ENCODE results near the gene ZNF366.
"Not testable (repeated sequence)": the region's sequence is repeated elsewhere in the genome, so short reads cannot be mapped to it uniquely, and the experiment has no call there.

Gene ZNF366

DNA sequence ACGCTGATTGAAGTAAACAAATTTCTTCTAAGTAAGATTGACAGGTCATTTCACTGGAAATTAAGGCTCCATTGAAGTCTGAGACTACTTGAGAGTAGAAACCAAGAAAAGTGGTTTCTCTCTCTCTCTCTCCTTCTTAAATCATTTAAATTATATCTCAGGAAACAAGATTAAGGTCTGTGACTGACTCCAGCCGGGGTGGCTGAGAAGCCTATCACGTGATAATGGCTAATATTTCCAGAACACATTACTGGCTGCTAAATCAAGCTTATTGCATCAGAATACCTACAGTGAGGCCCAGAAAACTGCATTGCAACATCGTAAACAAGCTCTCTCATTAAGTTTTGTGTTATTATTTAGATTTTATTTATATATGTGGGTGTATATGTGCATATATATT, 98.6 kb downstream of the ZNF366 start:
- TF ChIP-seq, protein P1, sequence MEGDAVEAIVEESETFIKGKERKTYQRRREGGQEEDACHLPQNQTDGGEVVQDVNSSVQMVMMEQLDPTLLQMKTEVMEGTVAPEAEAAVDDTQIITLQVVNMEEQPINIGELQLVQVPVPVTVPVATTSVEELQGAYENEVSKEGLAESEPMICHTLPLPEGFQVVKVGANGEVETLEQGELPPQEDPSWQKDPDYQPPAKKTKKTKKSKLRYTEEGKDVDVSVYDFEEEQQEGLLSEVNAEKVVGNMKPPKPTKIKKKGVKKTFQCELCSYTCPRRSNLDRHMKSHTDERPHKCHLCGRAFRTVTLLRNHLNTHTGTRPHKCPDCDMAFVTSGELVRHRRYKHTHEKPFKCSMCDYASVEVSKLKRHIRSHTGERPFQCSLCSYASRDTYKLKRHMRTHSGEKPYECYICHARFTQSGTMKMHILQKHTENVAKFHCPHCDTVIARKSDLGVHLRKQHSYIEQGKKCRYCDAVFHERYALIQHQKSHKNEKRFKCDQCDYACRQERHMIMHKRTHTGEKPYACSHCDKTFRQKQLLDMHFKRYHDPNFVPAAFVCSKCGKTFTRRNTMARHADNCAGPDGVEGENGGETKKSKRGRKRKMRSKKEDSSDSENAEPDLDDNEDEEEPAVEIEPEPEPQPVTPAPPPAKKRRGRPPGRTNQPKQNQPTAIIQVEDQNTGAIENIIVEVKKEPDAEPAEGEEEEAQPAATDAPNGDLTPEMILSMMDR (IDR thresholded peaks at IDR 0.05; ENCODE audit: low read depth, low read length) = no peak
- H3K4me3 ChIP-seq (ENCODE audit: low read depth, low read length) = no peak overlapping the region

DNA sequence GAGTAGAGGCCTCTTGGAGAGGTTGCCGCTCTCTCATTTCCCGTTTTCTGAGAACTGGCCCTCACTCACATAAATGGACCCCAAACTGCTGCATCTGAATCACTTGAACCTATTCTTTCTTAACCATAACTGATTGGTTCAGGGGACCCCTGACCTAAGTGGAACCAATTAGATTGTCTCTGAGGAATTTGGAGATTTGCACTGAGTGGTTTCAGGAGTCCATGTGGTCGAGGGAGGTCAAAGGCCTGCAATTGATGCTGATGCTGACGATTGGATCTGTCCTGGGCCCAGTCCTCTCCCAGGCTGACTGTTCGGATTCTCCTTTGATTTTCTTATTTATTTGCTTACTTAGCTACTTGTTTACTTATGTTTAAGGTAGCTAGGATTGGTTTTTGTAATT, 99.1 kb downstream of the ZNF366 start:
- no peak overlapping the region for H3K4me3 ChIP-seq (ENCODE audit: low read depth, low read length)
- TF ChIP-seq, protein P1 (IDR thresholded peaks at IDR 0.05; ENCODE audit: low read depth, low read length) = no peak

DNA sequence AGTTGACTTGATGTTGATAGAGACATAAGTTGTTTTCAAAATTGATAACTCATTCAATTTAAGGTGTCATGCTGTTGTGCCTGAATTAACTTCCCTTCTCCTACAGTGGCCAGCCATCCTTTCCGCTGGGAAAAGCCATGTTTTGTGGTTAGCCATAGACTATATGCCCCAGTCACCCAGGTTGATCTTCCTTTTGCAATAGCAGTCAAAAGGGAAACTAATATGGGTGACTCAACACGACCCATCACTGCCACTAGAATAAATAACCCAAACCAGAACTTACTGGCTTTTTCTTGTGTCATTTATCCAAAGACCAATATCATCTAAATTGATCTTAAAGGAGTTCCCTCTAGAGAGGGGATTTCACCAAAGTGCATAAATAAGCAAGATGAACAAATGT, 99.7 kb downstream of the ZNF366 start:
- no peak overlapping the region for H3K4me3 ChIP-seq (ENCODE audit: low read depth, low read length)
- TF ChIP-seq, protein P1 (IDR thresholded peaks at IDR 0.05; ENCODE audit: low read depth, low read length) = no peak

DNA sequence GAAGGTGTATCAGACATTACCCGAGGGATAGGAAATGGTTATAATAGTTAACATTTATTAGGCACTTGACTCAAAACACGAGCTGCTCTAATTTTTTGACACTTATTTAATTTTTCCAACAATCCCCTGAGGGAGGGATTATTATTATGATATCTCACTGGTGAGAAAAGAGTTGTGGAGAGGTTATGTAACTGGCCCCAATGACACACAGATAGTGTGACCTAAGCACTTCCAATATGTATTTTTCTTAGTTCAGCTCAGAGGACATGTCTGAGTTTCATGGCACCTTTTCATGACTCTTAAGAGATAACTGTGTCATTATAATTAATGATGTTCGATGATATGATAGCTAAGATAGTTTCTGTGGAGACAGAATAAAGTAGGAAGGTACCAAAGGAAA, 100.1 kb downstream of the ZNF366 start:
- no peak overlapping the region for H3K4me3 ChIP-seq (ENCODE audit: low read depth, low read length)
- TF ChIP-seq, protein P1 (IDR thresholded peaks at IDR 0.05; ENCODE audit: low read depth, low read length) = no peak

DNA sequence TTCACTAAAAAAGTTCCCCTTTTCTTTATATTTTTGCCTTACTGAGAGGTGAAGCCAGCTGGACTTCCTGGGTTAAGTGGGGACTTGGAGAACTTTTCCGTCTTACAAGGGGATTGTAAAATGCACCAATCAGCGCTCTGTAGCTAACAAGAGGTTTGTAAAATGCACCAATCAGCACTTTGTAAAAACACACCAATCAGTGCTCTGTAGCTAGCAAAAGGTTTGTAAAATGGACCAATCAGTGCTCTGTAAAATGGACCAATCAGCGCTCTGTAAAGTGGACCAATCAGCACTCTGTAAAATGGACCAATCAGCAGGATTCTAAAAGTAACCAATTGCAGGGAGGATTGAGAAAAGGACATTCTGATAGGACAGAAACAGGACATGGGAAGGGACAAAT, 102.4 kb downstream of the ZNF366 start:
- not testable (repeated sequence) for H3K4me3 ChIP-seq (ENCODE audit: low read depth, low read length)

DNA sequence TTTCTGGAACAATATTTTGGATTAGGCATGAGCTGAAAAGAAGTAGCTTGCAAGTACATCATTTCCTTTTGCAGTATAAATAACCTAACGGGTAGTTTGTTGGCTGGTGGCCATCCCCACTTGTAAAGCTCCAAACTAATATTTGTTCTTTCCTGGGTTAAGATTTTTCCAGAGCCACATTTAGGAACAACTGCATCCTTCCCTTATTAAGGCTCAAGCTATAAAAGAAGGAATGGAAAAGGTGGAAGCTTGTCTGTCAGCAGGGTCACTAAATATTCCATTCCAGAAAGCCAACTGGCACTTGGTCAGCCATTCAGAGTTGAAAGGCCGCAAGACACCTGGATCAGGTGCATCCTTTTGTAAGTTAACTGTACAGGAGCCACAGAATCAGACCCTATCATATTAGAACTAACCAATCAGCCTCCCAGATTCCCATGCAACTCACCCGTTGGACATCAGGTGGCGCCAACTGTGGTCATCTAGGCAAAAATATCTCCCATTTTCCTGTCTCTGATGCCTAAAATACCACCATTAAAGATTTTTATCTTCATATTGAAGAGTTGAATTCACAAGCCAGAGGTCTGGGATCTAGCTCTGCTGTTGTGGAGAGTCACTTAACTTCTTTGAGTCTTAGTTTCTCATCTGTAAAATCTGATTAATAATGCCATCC, 104.1 kb downstream of the ZNF366 start:
- TF ChIP-seq, protein P1 (IDR thresholded peaks at IDR 0.05; ENCODE audit: low read depth, low read length) = peak; percentile 44
- H3K4me3 ChIP-seq (ENCODE audit: low read depth, low read length) = no peak overlapping the region

DNA sequence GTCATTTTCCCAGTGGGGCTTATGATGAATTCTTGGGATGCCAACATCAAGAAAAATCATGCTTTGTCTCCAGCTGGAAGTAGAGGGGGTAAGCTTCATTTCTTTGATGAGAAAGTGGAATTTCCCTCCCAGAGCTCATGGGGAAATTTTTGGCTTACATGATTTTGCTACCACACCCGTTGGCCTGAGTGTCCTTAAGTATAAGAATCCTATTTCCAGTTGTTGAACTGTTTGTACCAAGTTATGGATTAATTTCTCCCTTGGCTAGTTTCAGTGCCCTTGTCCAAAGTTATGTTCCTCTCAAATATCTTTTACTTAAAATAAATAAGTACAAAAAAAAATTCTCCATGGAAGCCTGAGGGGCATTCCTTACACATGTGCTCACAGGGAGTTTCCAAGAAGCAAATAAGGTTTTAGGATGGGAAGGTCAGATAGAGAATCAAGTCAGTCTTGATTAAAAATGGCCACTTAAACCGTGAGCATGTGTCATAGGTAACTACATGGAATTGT, 104.8 kb downstream of the ZNF366 start:
- no peak overlapping the region for H3K4me3 ChIP-seq (ENCODE audit: low read depth, low read length)
- TF ChIP-seq, protein P1 (IDR thresholded peaks at IDR 0.05; ENCODE audit: low read depth, low read length) = no peak

DNA sequence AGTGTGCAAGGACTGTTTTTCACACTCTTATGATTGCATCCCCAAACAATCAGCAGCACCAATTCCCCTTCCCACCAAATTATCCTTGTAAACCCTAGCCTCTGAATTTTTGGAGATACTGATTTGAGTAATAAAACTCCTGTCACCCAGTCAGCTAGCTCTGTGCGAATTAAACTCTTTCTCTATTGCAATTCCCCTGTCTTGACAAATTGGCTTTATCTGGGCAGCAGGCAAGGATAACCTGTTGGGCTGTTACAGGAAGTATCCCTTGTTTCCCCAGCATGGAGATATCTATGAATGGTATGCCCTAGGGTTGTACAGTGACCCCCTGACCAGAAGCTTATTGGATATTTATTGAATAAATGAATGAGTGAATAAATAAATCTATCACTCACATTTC, 106.3 kb downstream of the ZNF366 start:
- TF ChIP-seq, protein P1 (IDR thresholded peaks at IDR 0.05; ENCODE audit: low read depth, low read length) = no peak
- no peak overlapping the region for H3K4me3 ChIP-seq (ENCODE audit: low read depth, low read length)

All from WI38 (cell line).